A549 treated with AZD9567 at 1 μM for 4 hours (cell line): ENCODE measurements around the gene AS3MT. TPM values are rescaled to one million over a fixed set of nuclear protein-coding genes. Genes with fewer than 3 reads are reported as not detected.

ENCODE experiments used
- total RNA-seq: library from RNA; stranded (reverse); fragments of 200-300 nt; extraction: Qiagen RNA extraction; gene quantifications from 5 replicates; pipeline ENCODE4 v1.2.3, GENCODE V29; 2022; ENCODE audit not compliant: insufficient read depth

AS3MT gene
- total RNA-seq: 2.4 to 3.6 TPM (median 3.4 TPM) in 5 replicates

GRCh38 chr10:102869258-102870198 is at the start of gene AS3MT:
Gene AS3MT, plus strand, starts transcription at chr10:102869470. Its CDS starts 123 bp downstream, at chr10:102869593.

GRCh38 chr10:102837230-102837721 is 32.0 kb upstream of the AS3MT start, which contains the start of gene CYP17A1:
Gene CYP17A1, minus strand, starts transcription at chr10:102837413. Its CDS starts 52 bp downstream, at chr10:102837361.

GRCh38 chr10:102917962-102918816 is 48.9 kb downstream of the AS3MT start, which contains the start of gene CNNM2:
Gene CNNM2, plus strand, starts transcription at chr10:102918294. Its CDS starts 187 bp downstream, at chr10:102918481.

Other genes starting within 250 kb of the AS3MT start
- gene TRIM8, start 225.0 kb upstream of the AS3MT start, total RNA-seq: 36.2 to 41.8 TPM (median 38.8 TPM) in 5 replicates
- 14.0 to 14.8 TPM (median 14.5 TPM) in 5 replicates for gene ARL3, start 155.1 kb upstream of the AS3MT start, total RNA-seq
- 1.9 to 4.2 TPM (median 3.6 TPM) in 5 replicates for gene SFXN2, start 154.8 kb upstream of the AS3MT start, total RNA-seq
- 22.8 to 26.5 TPM (median 25.6 TPM) in 5 replicates for gene WBP1L, start 125.5 kb upstream of the AS3MT start, total RNA-seq
- gene CYP17A1, start 32.1 kb upstream of the AS3MT start, total RNA-seq: not detected in 5 replicates
- 17.4 to 26.4 TPM (median 25.4 TPM) in 5 replicates for gene BORCS7, start 15.2 kb upstream of the AS3MT start, total RNA-seq
- gene CNNM2, start 48.8 kb downstream of the AS3MT start, total RNA-seq: 2.4 to 4.9 TPM (median 4.6 TPM) in 5 replicates